NCI-H82 (cell line): ENCODE results near the gene GPR137C.

Source experiments
- DNase-seq: peaks from one replicate; lab custom pipeline; 2025; lab: John Stamatoyannopoulos, UW

GPR137C gene

GRCh38 chr14:52552063-52552988, at the start of gene GPR137C, which contains the start of gene TXNDC16:
Gene GPR137C, plus strand, starts transcription at chr14:52552836. Its CDS starts 312 bp downstream, at chr14:52553148.
Gene TXNDC16, minus strand, starts transcription at chr14:52552505. Its CDS starts 8,948 bp downstream, at chr14:52543557.
- DNase-seq, result peak; percentile 100

GRCh38 chr14:52513249-52513648, 39.4 kb upstream of the GPR137C start:
- DNase-seq, result no peak

GRCh38 chr14:52514046-52514811, 38.4 kb upstream of the GPR137C start:
- no peak for DNase-seq

- DNase-seq, result no peak
Observed at GRCh38 chr14:52522033-52522432, 30.6 kb upstream of the GPR137C start.

GRCh38 chr14:52522581-52523345, 29.9 kb upstream of the GPR137C start:
- no peak for DNase-seq

GRCh38 chr14:52527052-52527451, 25.6 kb upstream of the GPR137C start:
- DNase-seq, result no peak

- DNase-seq, result no peak
Observed at GRCh38 chr14:52531481-52531880, 21.2 kb upstream of the GPR137C start.

- no peak for DNase-seq
Observed at GRCh38 chr14:52536269-52536668, 16.4 kb upstream of the GPR137C start.

- DNase-seq, result no peak
Observed at GRCh38 chr14:52538623-52539022, 14.0 kb upstream of the GPR137C start.

GRCh38 chr14:52545584-52546317, 6.9 kb upstream of the GPR137C start:
- DNase-seq, result no peak

GRCh38 chr14:52546318-52546670, 6.3 kb upstream of the GPR137C start:
- DNase-seq, result peak; percentile 25

- no peak for DNase-seq
Observed at GRCh38 chr14:52547027-52547426, 5.6 kb upstream of the GPR137C start.

- no peak for DNase-seq
Observed at GRCh38 chr14:52547526-52547925, 5.1 kb upstream of the GPR137C start.

GRCh38 chr14:52550661-52551060, 2.0 kb upstream of the GPR137C start:
- DNase-seq, result no peak

- DNase-seq, result no peak
Observed at GRCh38 chr14:52551205-52551604, 1.4 kb upstream of the GPR137C start.

- peak; percentile 40 for DNase-seq
Observed at GRCh38 chr14:52551696-52552062, 957 bp upstream of the GPR137C start.

- peak; percentile 58 for DNase-seq
Observed at GRCh38 chr14:52553002-52553670, 500 bp downstream of the GPR137C start.

- DNase-seq, result peak; percentile 85
Observed at GRCh38 chr14:52553671-52554575, 1.3 kb downstream of the GPR137C start.

- no peak for DNase-seq
Observed at GRCh38 chr14:52558688-52559087, 6.1 kb downstream of the GPR137C start.

- no peak for DNase-seq
Observed at GRCh38 chr14:52563120-52563519, 10.5 kb downstream of the GPR137C start.
